ENCODE data around the gene NEK7.

Gene NEK7

GRCh38 chr1:198175423-198176170, 18.8 kb downstream of the NEK7 start:
- Histone ChIP-seq H3K9me3 (ENCODE audit: low read length) (no peaks in the 10 kb centered on the region), H3K4me1 (ENCODE audit: insufficient read depth, low read length) (peaks cover 48% of the 10 kb centered on the region), H3K4me3 (ENCODE audit: low read depth in 1 of 2, low read length in 2 of 2) (no peak overlapping the region), H3K9ac (ENCODE audit: low read length) (no peak overlapping the region), H3K36me3 (ENCODE audit: insufficient read depth, low read length) (no peaks in the 10 kb centered on the region), H3K27me3 (ENCODE audit: control insufficient read depth in 1 of 2, insufficient read depth in 2 of 2, low read length in 2 of 2) (no peaks in the 10 kb centered on the region), H3K27ac (ENCODE audit: low read depth, low read length) (no peak overlapping the region)

DNA sequence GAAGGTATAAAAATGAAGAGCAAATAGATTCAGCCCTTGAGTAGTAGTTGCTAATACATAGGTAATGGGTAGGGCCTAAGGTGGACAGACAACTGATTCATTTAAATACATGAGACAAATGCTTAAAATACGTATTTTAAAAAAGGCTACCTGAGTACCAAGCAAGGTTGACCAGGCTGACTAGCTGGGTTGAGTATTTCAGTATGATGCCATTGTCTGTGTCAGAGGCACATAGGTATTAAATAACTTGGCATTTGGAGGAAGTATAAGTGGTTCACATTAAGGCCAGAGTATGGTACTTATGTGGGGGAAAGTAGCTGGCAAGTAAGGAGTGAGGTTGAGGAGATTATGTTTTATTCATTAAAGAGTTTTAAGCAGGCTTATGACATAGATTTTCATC, 19.4 kb downstream of the NEK7 start:
- Histone ChIP-seq H3K27me3 (ENCODE audit: control insufficient read depth in 1 of 2, insufficient read depth in 2 of 2, low read length in 2 of 2) (no peaks in the 10 kb centered on the region), H3K36me3 (ENCODE audit: insufficient read depth, low read length) (no peaks in the 10 kb centered on the region), H3K27ac (ENCODE audit: low read depth, low read length) (no peak overlapping the region), H3K9ac (ENCODE audit: low read length) (no peak overlapping the region), H3K4me1 (ENCODE audit: insufficient read depth, low read length) (peaks cover 45% of the 10 kb centered on the region), H3K4me3 (ENCODE audit: low read depth in 1 of 2, low read length in 2 of 2) (no peak overlapping the region), H3K9me3 (ENCODE audit: low read length) (no peaks in the 10 kb centered on the region)

GRCh38 chr1:198177546-198177945, 20.7 kb downstream of the NEK7 start:
- H3K4me1 ChIP-seq (ENCODE audit: insufficient read depth, low read length): peaks cover 37% of the 10 kb centered on the region
- no peak overlapping the region for H3K27ac ChIP-seq (ENCODE audit: low read depth, low read length)
- H3K4me3 ChIP-seq (ENCODE audit: low read depth in 1 of 2, low read length in 2 of 2): no peak overlapping the region
- H3K9me3 ChIP-seq (ENCODE audit: low read length): no peaks in the 10 kb centered on the region
- no peak overlapping the region for H3K9ac ChIP-seq (ENCODE audit: low read length)
- H3K27me3 ChIP-seq (ENCODE audit: control insufficient read depth in 1 of 2, insufficient read depth in 2 of 2, low read length in 2 of 2): no peaks in the 10 kb centered on the region
- H3K36me3 ChIP-seq (ENCODE audit: insufficient read depth, low read length): no peaks in the 10 kb centered on the region

DNA sequence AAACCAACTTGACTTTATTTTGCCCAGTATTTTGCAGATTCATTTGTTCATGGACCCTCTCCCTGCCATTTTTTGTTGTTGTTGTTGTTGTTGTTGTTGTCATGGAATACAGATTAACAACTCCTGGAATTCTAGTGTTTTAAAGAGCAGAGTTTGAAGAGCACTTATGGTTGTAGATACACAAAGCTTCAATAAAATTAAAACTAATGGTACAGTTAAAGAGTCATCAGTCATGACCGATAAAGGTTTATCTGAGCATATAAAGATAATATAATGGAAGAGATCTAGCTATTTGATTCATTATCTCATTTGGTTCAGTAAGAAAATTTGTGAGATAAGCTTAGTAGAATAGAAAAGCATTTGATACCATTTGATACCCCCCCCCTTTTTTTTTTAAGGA, 21.8 kb downstream of the NEK7 start:
- Histone ChIP-seq H3K9me3 (ENCODE audit: low read length) (no peaks in the 10 kb centered on the region), H3K36me3 (ENCODE audit: insufficient read depth, low read length) (no peaks in the 10 kb centered on the region), H3K27ac (ENCODE audit: low read depth, low read length) (no peak overlapping the region), H3K4me3 (ENCODE audit: low read depth in 1 of 2, low read length in 2 of 2) (no peak overlapping the region), H3K4me1 (ENCODE audit: insufficient read depth, low read length) (peaks cover 28% of the 10 kb centered on the region), H3K9ac (ENCODE audit: low read length) (no peak overlapping the region), H3K27me3 (ENCODE audit: control insufficient read depth in 1 of 2, insufficient read depth in 2 of 2, low read length in 2 of 2) (no peaks in the 10 kb centered on the region)

GRCh38 chr1:198179556-198179981, 22.8 kb downstream of the NEK7 start:
- Histone ChIP-seq H3K9ac (ENCODE audit: low read length) (no peak overlapping the region), H3K4me1 (ENCODE audit: insufficient read depth, low read length) (peaks cover 20% of the 10 kb centered on the region), H3K27ac (ENCODE audit: low read depth, low read length) (no peak overlapping the region), H3K36me3 (ENCODE audit: insufficient read depth, low read length) (no peaks in the 10 kb centered on the region), H3K4me3 (ENCODE audit: low read depth in 1 of 2, low read length in 2 of 2) (no peak overlapping the region), H3K9me3 (ENCODE audit: low read length) (no peaks in the 10 kb centered on the region), H3K27me3 (ENCODE audit: control insufficient read depth in 1 of 2, insufficient read depth in 2 of 2, low read length in 2 of 2) (no peaks in the 10 kb centered on the region)

DNA sequence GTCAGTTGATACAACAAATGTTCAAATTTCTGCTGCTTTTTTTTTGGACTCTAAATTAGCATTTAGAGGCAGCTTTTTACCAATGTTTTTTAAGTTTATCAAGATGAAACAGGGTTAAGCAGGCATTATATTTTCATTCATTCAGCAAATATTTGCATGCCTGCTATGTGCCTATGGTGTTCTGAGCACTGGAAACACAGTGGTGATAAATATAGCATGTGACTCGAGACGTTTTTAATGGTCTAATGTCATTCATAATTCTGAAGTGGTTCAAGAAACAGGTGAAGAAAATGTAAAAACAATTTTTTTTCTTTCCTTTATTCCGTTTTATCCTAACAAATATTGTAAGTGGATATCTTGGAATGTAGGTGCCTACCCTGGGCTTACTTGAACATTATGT, 26.8 kb downstream of the NEK7 start:
- no peaks in the 10 kb centered on the region for H3K27me3 ChIP-seq (ENCODE audit: control insufficient read depth in 1 of 2, insufficient read depth in 2 of 2, low read length in 2 of 2)

DNA sequence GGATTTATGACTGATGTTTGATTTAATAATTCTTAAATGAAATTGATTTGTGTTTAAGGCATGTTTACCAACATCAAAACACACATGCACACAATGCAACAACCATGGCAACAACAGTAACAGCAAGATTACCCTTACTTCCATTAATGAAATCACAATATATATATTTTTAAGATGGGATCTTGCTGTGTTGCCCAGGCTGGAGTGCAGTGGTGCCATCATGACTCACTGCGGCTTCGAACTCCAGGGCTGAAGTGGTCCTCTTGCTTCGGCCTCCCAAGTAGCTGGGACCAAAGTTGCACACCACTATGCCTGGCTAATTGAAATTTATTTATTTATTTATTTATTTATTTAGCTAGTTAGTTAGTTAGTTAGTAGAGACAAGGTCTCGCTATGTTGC, 27.7 kb downstream of the NEK7 start:
- Histone ChIP-seq H3K9me3 (ENCODE audit: low read length) (no peaks in the 10 kb centered on the region), H3K27me3 (ENCODE audit: control insufficient read depth in 1 of 2, insufficient read depth in 2 of 2, low read length in 2 of 2) (no peaks in the 10 kb centered on the region), H3K27ac (ENCODE audit: low read depth, low read length) (no peak overlapping the region), H3K36me3 (ENCODE audit: insufficient read depth, low read length) (no peaks in the 10 kb centered on the region), H3K9ac (ENCODE audit: low read length) (no peak overlapping the region), H3K4me1 (ENCODE audit: insufficient read depth, low read length) (peaks cover 10% of the 10 kb centered on the region), H3K4me3 (ENCODE audit: low read depth in 1 of 2, low read length in 2 of 2) (no peak overlapping the region)

More for the DNA sequence above, 26.8 kb downstream of the NEK7 start:
- no peak overlapping the region for H3K27ac ChIP-seq (ENCODE audit: low read depth, low read length)
- no peak overlapping the region for H3K4me3 ChIP-seq (ENCODE audit: low read depth in 1 of 2, low read length in 2 of 2)
- H3K4me1 ChIP-seq (ENCODE audit: insufficient read depth, low read length): peaks cover 12% of the 10 kb centered on the region
- H3K9me3 ChIP-seq (ENCODE audit: low read length): no peaks in the 10 kb centered on the region
- no peaks in the 10 kb centered on the region for H3K36me3 ChIP-seq (ENCODE audit: insufficient read depth, low read length)
- H3K9ac ChIP-seq (ENCODE audit: low read length): no peak overlapping the region

GRCh38 chr1:198185146-198185545, 28.3 kb downstream of the NEK7 start:
- Histone ChIP-seq H3K27me3 (ENCODE audit: control insufficient read depth in 1 of 2, insufficient read depth in 2 of 2, low read length in 2 of 2) (no peaks in the 10 kb centered on the region), H3K9me3 (ENCODE audit: low read length) (no peaks in the 10 kb centered on the region), H3K36me3 (ENCODE audit: insufficient read depth, low read length) (no peaks in the 10 kb centered on the region), H3K9ac (ENCODE audit: low read length) (no peak overlapping the region), H3K4me1 (ENCODE audit: insufficient read depth, low read length) (peaks cover 8% of the 10 kb centered on the region), H3K4me3 (ENCODE audit: low read depth in 1 of 2, low read length in 2 of 2) (no peak overlapping the region), H3K27ac (ENCODE audit: low read depth, low read length) (no peak overlapping the region)

DNA sequence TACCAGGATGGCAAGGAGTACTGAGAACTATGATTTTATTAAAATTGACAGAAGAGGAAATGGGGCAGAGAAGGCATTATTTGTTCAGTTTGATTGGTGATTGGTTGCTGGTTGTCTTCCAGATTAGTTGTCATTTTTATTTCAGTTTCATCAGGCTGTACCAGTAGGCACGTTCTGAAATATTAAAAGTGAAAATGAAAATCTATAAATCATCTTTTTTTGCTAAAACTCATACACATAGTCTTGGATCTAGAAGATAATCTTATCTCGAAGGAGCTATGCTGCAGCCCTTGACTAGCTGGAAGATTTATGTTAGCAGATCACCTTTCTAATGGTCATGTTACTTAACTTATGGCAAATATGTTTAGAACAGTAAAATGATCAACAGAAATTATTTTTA, 29.0 kb downstream of the NEK7 start:
- H3K9ac ChIP-seq (ENCODE audit: low read length): no peak overlapping the region
- no peaks in the 10 kb centered on the region for H3K36me3 ChIP-seq (ENCODE audit: insufficient read depth, low read length)
- H3K9me3 ChIP-seq (ENCODE audit: low read length): no peaks in the 10 kb centered on the region
- no peak overlapping the region for H3K4me3 ChIP-seq (ENCODE audit: low read depth in 1 of 2, low read length in 2 of 2)
- peaks cover 8% of the 10 kb centered on the region for H3K4me1 ChIP-seq (ENCODE audit: insufficient read depth, low read length)
- no peaks in the 10 kb centered on the region for H3K27me3 ChIP-seq (ENCODE audit: control insufficient read depth in 1 of 2, insufficient read depth in 2 of 2, low read length in 2 of 2)
- H3K27ac ChIP-seq (ENCODE audit: low read depth, low read length): no peak overlapping the region

- Histone ChIP-seq H3K4me1 (ENCODE audit: insufficient read depth, low read length) (peaks cover 8% of the 10 kb centered on the region), H3K4me3 (ENCODE audit: low read depth in 1 of 2, low read length in 2 of 2) (no peak overlapping the region), H3K36me3 (ENCODE audit: insufficient read depth, low read length) (no peaks in the 10 kb centered on the region), H3K27ac (ENCODE audit: low read depth, low read length) (no peak overlapping the region), H3K9ac (ENCODE audit: low read length) (no peak overlapping the region), H3K27me3 (ENCODE audit: control insufficient read depth in 1 of 2, insufficient read depth in 2 of 2, low read length in 2 of 2) (no peaks in the 10 kb centered on the region), H3K9me3 (ENCODE audit: low read length) (no peaks in the 10 kb centered on the region)
Observed at GRCh38 chr1:198186916-198187580, 30.2 kb downstream of the NEK7 start.

GRCh38 chr1:198187973-198188588, 31.3 kb downstream of the NEK7 start:
- no peak overlapping the region for H3K27ac ChIP-seq (ENCODE audit: low read depth, low read length)
- no peaks in the 10 kb centered on the region for H3K9me3 ChIP-seq (ENCODE audit: low read length)
- no peaks in the 10 kb centered on the region for H3K36me3 ChIP-seq (ENCODE audit: insufficient read depth, low read length)
- H3K9ac ChIP-seq (ENCODE audit: low read length): no peak overlapping the region
- H3K4me3 ChIP-seq (ENCODE audit: low read depth in 1 of 2, low read length in 2 of 2): no peak overlapping the region
- H3K4me1 ChIP-seq (ENCODE audit: insufficient read depth, low read length): peaks cover 8% of the 10 kb centered on the region
- H3K27me3 ChIP-seq (ENCODE audit: control insufficient read depth in 1 of 2, insufficient read depth in 2 of 2, low read length in 2 of 2): no peaks in the 10 kb centered on the region
